Liver (tissue), 9 donors: ENCODE data around the gene IGSF22. TPM values are rescaled to one million over a fixed set of nuclear protein-coding genes. Genes with fewer than 3 reads are reported as not detected.

Experiments used
- DNase-seq: peaks from one replicate; pipeline ENCODE4 v3.0.0-alpha.2; 2017; ENCODE audit warnings: low spot score
- H3K27ac ChIP-seq, 2 donors: one replicate each; pipeline ENCODE4 v1.7.0; 2013; ENCODE audit warnings: inconsistent platforms in 2 of 2, low read length in 2 of 2, control low read depth in 1 of 2, low read depth in 1 of 2, mild to moderate bottlenecking in 1 of 2
- H3K27me3 ChIP-seq, 4 donors: one replicate each; pipeline versions ENCODE4 v1.6.1 to v1.7.0; 2013; ENCODE audit warnings: low read length in 3 of 4, inconsistent platforms in 1 of 4, mild to moderate bottlenecking in 1 of 4, moderate library complexity in 1 of 4; ENCODE audit not compliant: control insufficient read depth in 4 of 4, insufficient read depth in 4 of 4
- H3K36me3 ChIP-seq, 4 donors: one replicate each; pipeline versions ENCODE4 v1.6.1 to v1.7.0; 2013; ENCODE audit warnings: low read length in 3 of 4, mild to moderate bottlenecking in 3 of 4, low read depth in 1 of 4, moderate library complexity in 1 of 4; ENCODE audit not compliant: control insufficient read depth in 4 of 4, insufficient read depth in 3 of 4
- H3K4me1 ChIP-seq, 4 donors: one replicate each; pipeline versions ENCODE4 v1.6.1 to v1.7.0; 2013; ENCODE audit warnings: low read length in 3 of 4, mild to moderate bottlenecking in 3 of 4, moderate library complexity in 1 of 4; ENCODE audit not compliant: control insufficient read depth in 4 of 4, insufficient read depth in 4 of 4
- H3K4me3 ChIP-seq, 3 donors: one replicate each; pipeline versions ENCODE4 v1.6.1 to v1.7.0; 2013; ENCODE audit warnings: low read length in 3 of 3, control low read depth in 1 of 3, low read depth in 1 of 3, mild to moderate bottlenecking in 1 of 3
- H3K9ac ChIP-seq, 2 donors: one replicate each; pipeline ENCODE4 v1.7.0; 2013; ENCODE audit warnings: low read length in 2 of 2, mild to moderate bottlenecking in 2 of 2, moderate library complexity in 2 of 2, control low read depth in 1 of 2, low read depth in 1 of 2
- H3K9me3 ChIP-seq, 4 donors: one replicate each; pipeline versions ENCODE4 v1.6.1 to v1.7.0; 2013; ENCODE audit warnings: low read length in 3 of 4; ENCODE audit not compliant: control insufficient read depth in 4 of 4
- ATF3 ChIP-seq: IDR thresholded peaks from 2 replicates; pipeline ENCODE4 v1.6.1; 2016; ENCODE audit warnings: antibody characterized with exemption
- CTCF ChIP-seq: fragments of 150-350 bp; IDR thresholded peaks from 2 replicates; pipeline ENCODE4 v1.5.1; 2017; ENCODE audit warnings: improper control_type of control experiment, low read depth, low read length; ENCODE audit not compliant: missing input control
- EGR1 ChIP-seq, 2 donors: IDR thresholded peaks; 2 replicates each; pipeline ENCODE4 v1.6.1; 2016 to 2018; ENCODE audit warnings: antibody characterized with exemption in 2 of 2, low read depth in 2 of 2
- FOXA2 ChIP-seq: IDR thresholded peaks from 2 replicates; pipeline ENCODE4 v1.6.1; 2016; ENCODE audit warnings: antibody characterized with exemption
- GABPA ChIP-seq, 2 donors: IDR thresholded peaks in 1 of 2; conservative IDR thresholded peaks in 1 of 2; 2 replicates each; pipeline ENCODE4 v1.6.1; 2016; ENCODE audit warnings: antibody characterized with exemption in 2 of 2, mild to moderate bottlenecking in 1 of 2, moderate library complexity in 1 of 2
- HNF4A ChIP-seq, 2 donors: conservative IDR thresholded peaks; 2 replicates each; pipeline ENCODE4 v1.6.1; 2016; ENCODE audit warnings: antibody characterized with exemption in 2 of 2, mild to moderate bottlenecking in 2 of 2
- HNF4G ChIP-seq: IDR thresholded peaks from 2 replicates; pipeline ENCODE4 v1.6.1; 2016; ENCODE audit warnings: antibody characterized with exemption
- JUND ChIP-seq, 2 donors: IDR thresholded peaks; 2 replicates each; pipeline ENCODE4 v1.6.1; 2016; ENCODE audit warnings: antibody characterized with exemption in 2 of 2
- MAX ChIP-seq: IDR thresholded peaks from 2 replicates; pipeline ENCODE4 v1.6.1; 2016; ENCODE audit warnings: antibody characterized with exemption
- NR2F2 ChIP-seq: IDR thresholded peaks from 2 replicates; pipeline ENCODE4 v1.6.1; 2016; ENCODE audit warnings: antibody characterized with exemption
- RAD21 ChIP-seq, 2 donors: IDR thresholded peaks; 2 replicates each; pipeline ENCODE4 v1.6.1; 2016; ENCODE audit warnings: antibody characterized with exemption in 2 of 2, mild to moderate bottlenecking in 2 of 2
- REST ChIP-seq: IDR thresholded peaks from 2 replicates; pipeline ENCODE4 v1.6.1; 2016; ENCODE audit warnings: antibody characterized with exemption, mild to moderate bottlenecking
- RXRA ChIP-seq, 2 donors: IDR thresholded peaks; 2 replicates each; pipeline ENCODE4 v1.6.1; 2017 to 2018; ENCODE audit warnings: antibody characterized with exemption in 2 of 2, mild to moderate bottlenecking in 1 of 2
- SP1 ChIP-seq: IDR thresholded peaks from 2 replicates; pipeline ENCODE4 v1.6.1; 2018; ENCODE audit warnings: antibody characterized with exemption, mild to moderate bottlenecking
- TAF1 ChIP-seq: conservative IDR thresholded peaks from 2 replicates; pipeline ENCODE4 v1.6.1; 2016; ENCODE audit warnings: antibody characterized with exemption, mild to moderate bottlenecking
- YY1 ChIP-seq: IDR thresholded peaks from 2 replicates; pipeline ENCODE4 v1.6.1; 2016; ENCODE audit warnings: antibody characterized with exemption, mild to moderate bottlenecking
- ZBTB33 ChIP-seq: IDR thresholded peaks from 2 replicates; pipeline ENCODE4 v1.6.1; 2016; ENCODE audit warnings: antibody characterized with exemption
- WGBS: extraction: QIAGEN DNeasy Blood & Tissue Kit; methylation state at CpG from one replicate; pipeline ENCODE4 v1.1.7; 2013; 5-methylcytosine and 5-hydroxymethylcytosine counted together
- polyA plus RNA-seq, 2 donors: library from polyadenylated mRNA; stranded (reverse) in 1 of 2; unstranded in 1 of 2; fragments of 200-250 nt in 1 of 2; fragments of >200 nt in 1 of 2; fragmentation: Nextera tagmentation in 1 of 2; extraction: Ambion mirVana in 1 of 2; gene quantifications; one replicate each; pipeline versions ENCODE4 v1.2.1 to v1.2.3, GENCODE V29; 2013 to 2015
- total RNA-seq, 2 donors: library from RNA; depleted of rRNA; stranded (reverse); fragments of >200 nt; gene quantifications; one replicate each; pipeline ENCODE4 v1.2.3, GENCODE V29; 2014
- donor health status: healthy.
- donor health status: healthy.
- donor health status: healthy.
- donor health status: healthy.
- donor health status: healthy.

The IGSF22 gene
- total and polyA plus RNA-seq, 4 donors: 0.12 to 0.26 TPM; not detected in 2

- no peaks in the 10 kb centered on the region for H3K4me1 ChIP-seq
- DNase-seq: no peak
- WGBS: 88% methylated on average over 16 of the region's 16 CpGs
Observed at GRCh38 chr11:18733202-18733601, 7.2 kb upstream of the IGSF22 start.

More at GRCh38 chr11:18733202-18733601, 7.2 kb upstream of the IGSF22 start:
- H3K9me3 ChIP-seq: no peaks in the 10 kb centered on the region
- H3K27me3 ChIP-seq: no peaks in the 10 kb centered on the region
- H3K27ac ChIP-seq: no peak overlapping the region
- no peaks in the 10 kb centered on the region for H3K36me3 ChIP-seq
- TF ChIP-seq MAX (no peak), REST (no peak), GABPA (IDR thresholded peaks at IDR 0.05 in 1 of 2, conservative IDR thresholded peaks at IDR 0.05 in 1 of 2) (no peak), HNF4A (conservative IDR thresholded peaks at IDR 0.05) (no peak), RAD21 (IDR thresholded peaks at IDR 0.05) (no peak), SP1 (no peak), CTCF (no peak), ZBTB33 (no peak), TAF1 (no peak), FOXA2 (no peak), NR2F2 (no peak), HNF4G (no peak), YY1 (no peak), EGR1 (IDR thresholded peaks at IDR 0.05; ENCODE audit: low read depth in 2 of 2) (no peak), JUND (IDR thresholded peaks at IDR 0.05) (no peak), ATF3 (no peak), RXRA (IDR thresholded peaks at IDR 0.05) (no peak)
- H3K4me3 ChIP-seq: no peak overlapping the region
- H3K9ac ChIP-seq: no peak overlapping the region
